Adrenal gland (tissue), 12 donors: ENCODE measurements around the gene PDCD1LG2. TPM values are rescaled to one million over a fixed set of nuclear protein-coding genes. Genes with fewer than 3 reads are reported as not detected.

Experiments
- DNase-seq, 7 donors: peaks; one replicate each; pipeline ENCODE4 v3.0.0-alpha.2; 2019 to 2020
- H3K27ac ChIP-seq, 5 donors: fragments of 200-600 bp; sonication (generic) in 4 of 5; 1 replicate in 3 of 5; 2 replicates in 2 of 5; pipeline versions ENCODE4 v1.5.1 to v1.8.0; 2016 to 2020; ENCODE audit warnings: mild to moderate bottlenecking in 1 of 5
- H3K27me3 ChIP-seq: fragments of 200-600 bp; 2 replicates; pipeline ENCODE4 v1.8.0; 2021
- H3K36me3 ChIP-seq, 2 donors: fragments of 200-600 bp; replicated peaks in 1 of 2; 1 replicate in 1 of 2; 2 replicates in 1 of 2; pipeline versions ENCODE4 v1.5.1 to v1.8.0; 2018 to 2022
- H3K4me1 ChIP-seq, 2 donors: fragments of 200-600 bp; replicated peaks in 1 of 2; 1 replicate in 1 of 2; 2 replicates in 1 of 2; pipeline versions ENCODE4 v1.5.1 to v1.8.0; 2018 to 2021
- H3K4me3 ChIP-seq, 4 donors: fragments of 200-600 bp; sonication (generic) in 3 of 4; one replicate each; pipeline ENCODE4 v1.5.1; 2016 to 2018
- H3K9me3 ChIP-seq, 3 donors: fragments of 200-600 bp; sonication (generic) in 1 of 3; replicated peaks in 1 of 3; 1 replicate in 2 of 3; 2 replicates in 1 of 3; pipeline versions ENCODE4 v1.5.1 to v1.8.0; 2016 to 2021
- POLR2A ChIP-seq, 2 donors: fragments of 450-650 bp; IDR thresholded peaks; one replicate each; pipeline ENCODE4 v1.6.1; 2017; ENCODE audit warnings: antibody characterized with exemption in 2 of 2, mild to moderate bottlenecking in 2 of 2, moderate library complexity in 1 of 2
- WGBS, 4 donors: extraction: QIAGEN DNeasy Blood & Tissue Kit in 2 of 4; methylation state at CpG; one replicate each; pipeline versions ENCODE4 v1.1.5 to v1.1.7; 2013 to 2017; 5-methylcytosine and 5-hydroxymethylcytosine counted together
- intact Hi-C, 2 donors: fragments of 100-400 bp; cut with DNase I; formaldehyde crosslinking; loops; one replicate each; pipeline versions ENCODE4 v1.14.1 to v1.15.0; 2022 to 2023
- polyA plus RNA-seq, 3 donors: library from polyadenylated mRNA; stranded (reverse); fragments of 200-250 nt in 2 of 3; fragments of 350-450 nt in 1 of 3; fragmentation: Illumina TruSeq in 1 of 3; extraction: RNeasy Lipid Tissue Mini Kit (QIAGEN cat#74804) in 1 of 3; gene quantifications; one replicate each; pipeline ENCODE4 v1.2.3, GENCODE V29; 2013 to 2014
- total RNA-seq, 9 donors: library from RNA; depleted of rRNA in 4 of 9; stranded (reverse); fragments of >200 nt in 4 of 9; fragments of 120-200 nt in 1 of 9; fragmentation: NEBNext Ultra II Directional in 1 of 9; extraction: Animal tissue kit (Norgen Biotek cat#: 25700) in 1 of 9; gene quantifications; one replicate each; pipeline versions ENCODE4 v1.1.0 to v1.2.4, GENCODE V29; 2013 to 2023
- TF ChIP-seq, protein P1 (sequence below), 6 experiments: fragments of 450-650 bp in 4 of 6; fragments of 200-600 bp in 2 of 6; sonication (generic) in 1 of 6; IDR thresholded peaks; 1 replicate in 5 of 6; 2 replicates in 1 of 6; pipeline versions ENCODE4 v1.5.1 to v1.8.0; 2016 to 2021; ENCODE audit warnings: antibody characterized with exemption in 6 of 6, mild to moderate bottlenecking in 2 of 6, moderate library complexity in 1 of 6
- donor health status: healthy with polysubstance abuse.
- donor health status: Bipolar disorder and iron deficiency.
- donor health status: DM: yes; HTN: yes; CAD: no.
- donor health status: DM: no; HTN: no; CAD: no.
- donor health status: DM: no; HTN: no; CAD: no.
- donor health status: DM: yes; HTN: yes; CAD: no.

PDCD1LG2 gene
- total and polyA plus RNA-seq, 12 donors = 0.17 to 5.5 (median 1.4) TPM

DNA sequence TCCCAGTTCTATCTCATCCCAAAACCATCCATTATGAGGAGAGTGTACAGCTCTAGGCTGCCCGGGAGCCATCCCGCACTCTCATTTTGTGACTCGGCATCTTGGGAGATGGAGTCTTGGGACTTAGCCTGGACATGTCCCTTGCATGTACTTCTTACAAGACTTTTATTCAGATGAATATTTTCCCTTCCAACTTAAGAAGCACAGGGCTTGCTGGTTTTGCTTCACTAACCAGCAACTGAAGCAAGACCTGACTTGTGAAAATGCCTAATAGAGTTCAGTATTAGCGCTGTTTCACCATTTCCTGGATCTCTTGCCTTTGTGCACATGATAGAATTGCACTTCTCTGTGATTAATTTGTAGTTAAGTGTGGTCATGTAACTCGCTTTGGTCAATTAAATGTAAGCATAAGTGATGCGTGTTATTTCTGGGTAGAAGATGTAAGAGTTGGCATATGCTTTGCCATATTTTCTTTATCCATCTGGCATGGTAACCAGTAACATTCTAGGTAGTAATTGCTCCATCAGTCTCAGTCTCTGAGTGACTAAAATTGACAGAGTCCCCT is 55.8 kb downstream of the PDCD1LG2 start:
- WGBS, 4 donors = 86 to 97% (median 91%) methylated on average over 6 of the region's 6 CpGs
- intact Hi-C loops = no loop called here
- Histone ChIP-seq H3K36me3 (no peaks in the 10 kb centered on the region), H3K27ac (no peak overlapping the region), H3K9me3 (no peaks in the 10 kb centered on the region), H3K4me3 (no peak overlapping the region), H3K27me3 (no peaks in the 10 kb centered on the region), H3K4me1 (no peaks in the 10 kb centered on the region)
- TF ChIP-seq, protein P1, sequence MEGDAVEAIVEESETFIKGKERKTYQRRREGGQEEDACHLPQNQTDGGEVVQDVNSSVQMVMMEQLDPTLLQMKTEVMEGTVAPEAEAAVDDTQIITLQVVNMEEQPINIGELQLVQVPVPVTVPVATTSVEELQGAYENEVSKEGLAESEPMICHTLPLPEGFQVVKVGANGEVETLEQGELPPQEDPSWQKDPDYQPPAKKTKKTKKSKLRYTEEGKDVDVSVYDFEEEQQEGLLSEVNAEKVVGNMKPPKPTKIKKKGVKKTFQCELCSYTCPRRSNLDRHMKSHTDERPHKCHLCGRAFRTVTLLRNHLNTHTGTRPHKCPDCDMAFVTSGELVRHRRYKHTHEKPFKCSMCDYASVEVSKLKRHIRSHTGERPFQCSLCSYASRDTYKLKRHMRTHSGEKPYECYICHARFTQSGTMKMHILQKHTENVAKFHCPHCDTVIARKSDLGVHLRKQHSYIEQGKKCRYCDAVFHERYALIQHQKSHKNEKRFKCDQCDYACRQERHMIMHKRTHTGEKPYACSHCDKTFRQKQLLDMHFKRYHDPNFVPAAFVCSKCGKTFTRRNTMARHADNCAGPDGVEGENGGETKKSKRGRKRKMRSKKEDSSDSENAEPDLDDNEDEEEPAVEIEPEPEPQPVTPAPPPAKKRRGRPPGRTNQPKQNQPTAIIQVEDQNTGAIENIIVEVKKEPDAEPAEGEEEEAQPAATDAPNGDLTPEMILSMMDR (IDR thresholded peaks at IDR 0.05) = no peak
- TF ChIP-seq POLR2A (IDR thresholded peaks at IDR 0.05) = no peak
- no peak for DNase-seq

DNA sequence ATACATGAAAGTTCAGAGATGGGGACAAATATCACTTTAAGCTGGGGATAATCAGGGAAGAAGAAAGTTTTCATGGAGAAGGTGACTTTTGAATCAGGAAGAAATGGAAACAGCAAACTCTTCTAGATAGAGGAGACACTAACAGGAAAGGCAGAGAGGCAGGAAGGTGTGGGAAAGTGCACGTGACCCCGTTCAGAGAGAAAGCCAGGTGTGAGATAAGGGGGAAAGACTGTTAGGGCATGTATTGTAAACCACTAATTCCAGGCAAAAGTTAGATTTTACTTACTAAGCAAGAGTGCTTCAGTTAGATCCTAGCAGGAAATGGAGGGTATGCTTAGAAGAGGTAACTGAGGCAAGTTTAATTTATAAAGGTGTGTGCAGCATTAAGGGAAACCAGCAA is 58.5 kb downstream of the PDCD1LG2 start:
- Histone ChIP-seq H3K4me3 (no peak overlapping the region), H3K36me3 (no peaks in the 10 kb centered on the region), H3K9me3 (no peaks in the 10 kb centered on the region), H3K27ac (no peak overlapping the region), H3K27me3 (no peaks in the 10 kb centered on the region), H3K4me1 (no peaks in the 10 kb centered on the region)
- intact Hi-C loops = no loop called here
- TF ChIP-seq, protein P1 (IDR thresholded peaks at IDR 0.05) = no peak
- TF ChIP-seq POLR2A (IDR thresholded peaks at IDR 0.05) = no peak
- DNase-seq = no peak
- 43 to 57% (median 54%) methylated on average over 2 of the region's 2 CpGs for WGBS, 4 donors

DNA sequence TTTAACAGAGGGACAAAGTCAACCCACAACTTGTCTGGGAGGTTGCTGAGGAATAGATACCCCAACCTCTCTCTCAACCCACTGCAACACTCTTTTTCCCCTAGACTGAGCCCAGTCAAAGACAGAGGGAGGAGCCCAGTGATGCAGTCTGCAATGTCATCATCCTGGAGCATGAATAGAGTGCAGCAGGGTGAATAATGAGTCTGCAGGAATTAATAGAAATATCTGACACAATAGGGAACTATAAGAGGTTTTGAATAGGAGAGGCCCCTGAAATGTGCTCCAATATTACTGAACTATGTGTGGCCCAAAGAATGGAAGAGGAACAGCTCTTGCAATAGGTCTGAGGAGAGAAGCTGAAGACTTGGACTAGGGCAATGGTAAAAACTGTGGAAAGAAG is 59.1 kb downstream of the PDCD1LG2 start:
- no peak for TF ChIP-seq POLR2A (IDR thresholded peaks at IDR 0.05)
- TF ChIP-seq, protein P1 (IDR thresholded peaks at IDR 0.05) = no peak
- no peaks in the 10 kb centered on the region for H3K9me3 ChIP-seq
- H3K4me1 ChIP-seq = no peaks in the 10 kb centered on the region
- H3K27me3 ChIP-seq = no peaks in the 10 kb centered on the region
- intact Hi-C loops = no loop called here
- no peak for DNase-seq
- no peak overlapping the region for H3K27ac ChIP-seq
- no peaks in the 10 kb centered on the region for H3K36me3 ChIP-seq
- no peak overlapping the region for H3K4me3 ChIP-seq

DNA sequence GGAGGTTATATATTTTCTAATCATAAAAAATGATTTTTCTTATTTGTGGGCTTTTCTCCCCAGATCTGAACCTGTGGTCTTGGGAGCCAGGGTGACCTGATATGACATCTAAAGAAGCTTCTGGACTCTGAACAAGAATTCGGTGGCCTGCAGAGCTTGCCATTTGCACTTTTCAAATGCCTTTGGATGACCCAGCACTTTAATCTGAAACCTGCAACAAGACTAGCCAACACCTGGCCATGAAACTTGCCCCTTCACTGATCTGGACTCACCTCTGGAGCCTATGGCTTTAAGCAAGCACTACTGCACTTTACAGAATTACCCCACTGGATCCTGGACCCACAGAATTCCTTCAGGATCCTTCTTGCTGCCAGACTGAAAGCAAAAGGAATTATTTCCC is 59.6 kb downstream of the PDCD1LG2 start:
- H3K9me3 ChIP-seq = no peaks in the 10 kb centered on the region
- no peak for DNase-seq
- intact Hi-C loops = no loop called here
- H3K36me3 ChIP-seq = no peaks in the 10 kb centered on the region
- H3K4me3 ChIP-seq = no peak overlapping the region
- TF ChIP-seq, protein P1 (IDR thresholded peaks at IDR 0.05) = no peak
- no peak for TF ChIP-seq POLR2A (IDR thresholded peaks at IDR 0.05)
- no peak overlapping the region for H3K27ac ChIP-seq
- WGBS, 4 donors = 75 to 89% (median 83%) methylated on average over 1 of the region's 1 CpG
- H3K27me3 ChIP-seq = no peaks in the 10 kb centered on the region
- no peaks in the 10 kb centered on the region for H3K4me1 ChIP-seq
